Hepatocyte (in vitro differentiated cells): ENCODE data around the gene SLC25A4.

Source experiments
- CTCF ChIP-seq: fragments of 200-600 bp; sonication (generic); IDR thresholded peaks from 2 replicates; pipeline ENCODE4 v1.5.1; 2016; ENCODE audit warnings: antibody characterized with exemption, mild to moderate bottlenecking; ENCODE audit not compliant: poor library complexity
- EZH2 ChIP-seq: fragments of 200-600 bp; sonication (generic); IDR thresholded peaks from 2 replicates; pipeline ENCODE4 v1.6.1; 2016; ENCODE audit warnings: antibody characterized with exemption, mild to moderate bottlenecking, borderline replicate concordance

DNA sequence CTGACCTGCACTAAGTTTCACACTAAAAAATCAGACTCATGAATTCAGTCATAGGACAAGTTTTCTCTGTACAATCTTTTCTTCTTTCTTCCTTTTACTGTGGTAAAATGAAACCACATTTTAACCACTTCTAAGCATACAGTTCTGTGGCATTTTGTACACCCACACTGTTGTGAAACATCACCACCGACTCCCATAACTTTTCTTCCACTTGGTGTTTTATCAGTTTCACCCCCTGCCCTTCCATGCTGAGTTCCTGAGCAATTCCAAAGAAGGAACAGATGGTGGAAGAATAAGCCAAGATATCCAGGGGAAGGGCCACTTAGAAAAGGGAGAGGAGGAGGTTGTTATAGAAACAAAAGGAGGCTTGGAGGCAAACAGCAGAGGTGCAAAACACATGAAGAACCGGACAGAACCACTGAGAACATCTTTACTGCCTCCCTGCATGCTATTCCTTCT, 22.6 kb downstream of the SLC25A4 start:
- TF ChIP-seq CTCF (no peak), EZH2 (no peak)
